Measurements from ENCODE around the gene CCT7.

The CCT7 gene

GRCh38 chr2:73267008-73267407, 32.9 kb downstream of the CCT7 start:
- no peak for DNase-seq (ENCODE audit: low read depth, low spot score)

- no peak for DNase-seq (ENCODE audit: low read depth, low spot score)
These were observed 34.3 kb downstream of the CCT7 start for GRCh38 chr2:73268366-73268829.

- peak; percentile 69 for DNase-seq (ENCODE audit: low read depth, low spot score)
These were observed 35.0 kb downstream of the CCT7 start for GRCh38 chr2:73268830-73269685.

- no peak for DNase-seq (ENCODE audit: low read depth, low spot score)
These were observed 35.8 kb downstream of the CCT7 start for GRCh38 chr2:73269686-73270465.

GRCh38 chr2:73272270-73272669, 38.2 kb downstream of the CCT7 start:
- no peak for DNase-seq (ENCODE audit: low read depth, low spot score)

- peak; percentile 11 for DNase-seq (ENCODE audit: low read depth, low spot score)
These were observed 45.7 kb downstream of the CCT7 start for GRCh38 chr2:73279852-73280251.

GRCh38 chr2:73281244-73281643, 47.1 kb downstream of the CCT7 start:
- no peak for DNase-seq (ENCODE audit: low read depth, low spot score)

- no peak for DNase-seq (ENCODE audit: low read depth, low spot score)
These were observed 48.9 kb downstream of the CCT7 start for GRCh38 chr2:73282924-73283544.

- DNase-seq (ENCODE audit: low read depth, low spot score) = peak; percentile 7
These were observed 49.6 kb downstream of the CCT7 start for GRCh38 chr2:73283545-73284295.

- peak; percentile 62 for DNase-seq (ENCODE audit: low read depth, low spot score)
These were observed 50.4 kb downstream of the CCT7 start, which contains the start of gene FBXO41 for GRCh38 chr2:73284296-73285158. Gene FBXO41 (minus strand): TSS chr2:73284478. CDS start chr2:73269630, 14,848 bp downstream.

GRCh38 chr2:73285159-73285739, 51.1 kb downstream of the CCT7 start:
- DNase-seq (ENCODE audit: low read depth, low spot score) = peak; percentile 7

- no peak for DNase-seq (ENCODE audit: low read depth, low spot score)
These were observed 52.1 kb downstream of the CCT7 start for GRCh38 chr2:73286134-73286655.

- DNase-seq (ENCODE audit: low read depth, low spot score) = no peak
These were observed 55.2 kb downstream of the CCT7 start for GRCh38 chr2:73289304-73289703.

- peak; percentile 57 for DNase-seq (ENCODE audit: low read depth, low spot score)
These were observed 56.1 kb downstream of the CCT7 start for GRCh38 chr2:73290049-73290839.

- DNase-seq (ENCODE audit: low read depth, low spot score) = peak; percentile 85
These were observed 57.0 kb downstream of the CCT7 start for GRCh38 chr2:73291093-73291460.

- peak; percentile 43 for DNase-seq (ENCODE audit: low read depth, low spot score)
These were observed 57.6 kb downstream of the CCT7 start for GRCh38 chr2:73291461-73292315.

- peak; percentile 4 for DNase-seq (ENCODE audit: low read depth, low spot score)
These were observed 58.3 kb downstream of the CCT7 start for GRCh38 chr2:73292316-73292905.

Measured in astrocyte of the hippocampus (primary cell).